ENCODE measurements around the gene FKBP1C.
"Not testable (repeated sequence)": the region's sequence is repeated elsewhere in the genome, so short reads cannot be mapped to it uniquely, and the experiment has no call there.

The FKBP1C gene

DNA sequence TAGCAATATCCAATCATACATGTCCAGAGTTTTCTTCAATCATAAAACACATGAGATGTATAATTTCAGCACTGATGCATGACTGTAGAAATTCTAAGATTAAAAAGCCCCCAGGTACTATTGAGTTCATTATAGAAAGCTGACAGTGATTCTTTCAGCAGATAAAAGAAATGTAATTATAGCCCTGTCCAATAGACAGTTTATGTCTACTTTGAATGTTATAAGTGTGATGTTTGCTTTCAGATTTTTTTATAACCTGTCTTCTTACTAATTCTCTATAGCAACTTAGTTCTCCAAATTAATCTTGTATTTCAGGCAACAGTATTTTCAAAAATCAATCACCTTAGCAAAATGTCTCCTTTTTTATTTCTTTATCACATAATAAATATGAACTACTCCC lies 13.5 kb upstream of the FKBP1C start:
- TF ChIP-seq, protein P1, sequence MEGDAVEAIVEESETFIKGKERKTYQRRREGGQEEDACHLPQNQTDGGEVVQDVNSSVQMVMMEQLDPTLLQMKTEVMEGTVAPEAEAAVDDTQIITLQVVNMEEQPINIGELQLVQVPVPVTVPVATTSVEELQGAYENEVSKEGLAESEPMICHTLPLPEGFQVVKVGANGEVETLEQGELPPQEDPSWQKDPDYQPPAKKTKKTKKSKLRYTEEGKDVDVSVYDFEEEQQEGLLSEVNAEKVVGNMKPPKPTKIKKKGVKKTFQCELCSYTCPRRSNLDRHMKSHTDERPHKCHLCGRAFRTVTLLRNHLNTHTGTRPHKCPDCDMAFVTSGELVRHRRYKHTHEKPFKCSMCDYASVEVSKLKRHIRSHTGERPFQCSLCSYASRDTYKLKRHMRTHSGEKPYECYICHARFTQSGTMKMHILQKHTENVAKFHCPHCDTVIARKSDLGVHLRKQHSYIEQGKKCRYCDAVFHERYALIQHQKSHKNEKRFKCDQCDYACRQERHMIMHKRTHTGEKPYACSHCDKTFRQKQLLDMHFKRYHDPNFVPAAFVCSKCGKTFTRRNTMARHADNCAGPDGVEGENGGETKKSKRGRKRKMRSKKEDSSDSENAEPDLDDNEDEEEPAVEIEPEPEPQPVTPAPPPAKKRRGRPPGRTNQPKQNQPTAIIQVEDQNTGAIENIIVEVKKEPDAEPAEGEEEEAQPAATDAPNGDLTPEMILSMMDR (conservative IDR thresholded peaks at IDR 0.05), result no peak
- H3K27ac ChIP-seq, result no peak overlapping the region

DNA sequence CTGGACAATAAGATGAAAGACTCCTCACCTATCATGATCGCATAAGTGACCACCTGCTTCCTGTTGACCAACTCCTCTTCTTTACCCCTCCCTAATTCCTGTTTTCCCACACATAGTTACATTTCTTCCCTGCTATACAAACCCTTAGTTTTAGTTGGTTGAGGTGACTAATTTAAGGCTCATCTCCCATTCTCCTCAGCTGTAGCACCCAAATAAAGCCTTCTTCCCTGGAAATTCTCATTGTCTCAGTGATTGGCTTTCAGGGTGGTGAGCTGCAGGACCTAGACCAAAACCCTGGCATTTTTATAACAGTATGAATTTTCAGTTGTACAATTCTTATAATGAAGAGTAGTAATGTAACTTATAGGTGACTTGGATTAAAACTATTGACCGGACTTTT lies 2.1 kb downstream of the FKBP1C start:
- TF ChIP-seq, protein P1 (conservative IDR thresholded peaks at IDR 0.05), result no peak
- H3K27ac ChIP-seq, result no peak overlapping the region

DNA sequence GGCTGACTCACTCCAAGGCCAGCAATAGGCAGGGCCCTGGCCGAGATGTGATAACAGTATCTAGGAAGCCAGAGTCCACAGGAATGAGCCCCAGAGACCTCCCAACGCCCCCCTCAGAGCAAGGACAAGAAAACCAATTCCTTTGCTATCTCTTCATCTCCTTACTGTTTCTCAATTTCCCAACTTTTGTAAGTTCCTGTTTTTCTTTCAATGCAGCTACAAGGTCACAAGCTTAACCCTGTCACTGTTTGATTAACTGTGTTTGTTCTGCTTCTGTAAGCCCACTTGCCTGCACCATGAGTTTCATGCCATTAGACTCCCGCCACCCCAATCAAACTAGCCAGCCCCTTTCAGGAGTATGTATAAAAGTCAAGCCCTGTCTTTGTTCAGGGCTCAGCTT lies 3.5 kb downstream of the FKBP1C start:
- H3K27ac ChIP-seq, result no peak overlapping the region
- TF ChIP-seq, protein P1 (conservative IDR thresholded peaks at IDR 0.05), result no peak

DNA sequence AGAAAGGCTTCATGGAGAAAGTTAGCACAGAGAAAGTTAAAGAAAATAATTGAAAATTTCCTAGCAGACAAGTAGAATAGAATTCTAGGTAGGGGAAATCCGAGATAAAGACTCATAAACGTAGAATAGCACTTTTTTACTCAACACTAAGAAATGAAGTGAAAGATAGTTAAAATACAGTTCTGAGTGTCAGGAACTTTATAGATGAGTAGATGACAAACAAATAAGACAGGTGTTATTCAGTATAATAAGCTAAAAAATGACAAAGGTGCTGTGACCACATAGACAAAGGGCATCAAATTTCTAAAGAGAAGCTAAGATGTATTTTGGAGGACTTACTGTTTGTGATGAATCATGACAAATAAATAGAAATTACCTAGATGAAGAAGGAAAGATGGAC lies 12.9 kb downstream of the FKBP1C start:
- H3K27ac ChIP-seq, result no peak overlapping the region
- TF ChIP-seq, protein P1 (conservative IDR thresholded peaks at IDR 0.05), result no peak

DNA sequence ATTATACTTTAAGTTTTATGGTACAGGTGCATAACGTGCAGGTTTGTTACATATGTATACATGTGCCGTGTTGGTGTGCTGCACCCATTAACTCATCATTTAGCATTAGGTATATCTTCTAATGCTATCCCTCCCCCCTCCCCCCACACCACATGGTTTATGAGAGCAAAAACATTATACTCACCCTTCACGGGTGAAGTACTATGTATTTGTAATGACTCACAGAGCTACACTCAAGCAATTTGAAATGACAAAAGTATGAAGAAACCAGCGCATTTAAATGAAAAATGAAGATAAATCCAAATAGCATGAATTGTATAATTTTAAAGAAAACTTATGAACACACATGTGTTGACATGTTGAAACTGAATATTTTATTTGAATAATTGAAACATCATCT lies 14.7 kb downstream of the FKBP1C start:
- H3K27ac ChIP-seq, result not testable (repeated sequence)

DNA sequence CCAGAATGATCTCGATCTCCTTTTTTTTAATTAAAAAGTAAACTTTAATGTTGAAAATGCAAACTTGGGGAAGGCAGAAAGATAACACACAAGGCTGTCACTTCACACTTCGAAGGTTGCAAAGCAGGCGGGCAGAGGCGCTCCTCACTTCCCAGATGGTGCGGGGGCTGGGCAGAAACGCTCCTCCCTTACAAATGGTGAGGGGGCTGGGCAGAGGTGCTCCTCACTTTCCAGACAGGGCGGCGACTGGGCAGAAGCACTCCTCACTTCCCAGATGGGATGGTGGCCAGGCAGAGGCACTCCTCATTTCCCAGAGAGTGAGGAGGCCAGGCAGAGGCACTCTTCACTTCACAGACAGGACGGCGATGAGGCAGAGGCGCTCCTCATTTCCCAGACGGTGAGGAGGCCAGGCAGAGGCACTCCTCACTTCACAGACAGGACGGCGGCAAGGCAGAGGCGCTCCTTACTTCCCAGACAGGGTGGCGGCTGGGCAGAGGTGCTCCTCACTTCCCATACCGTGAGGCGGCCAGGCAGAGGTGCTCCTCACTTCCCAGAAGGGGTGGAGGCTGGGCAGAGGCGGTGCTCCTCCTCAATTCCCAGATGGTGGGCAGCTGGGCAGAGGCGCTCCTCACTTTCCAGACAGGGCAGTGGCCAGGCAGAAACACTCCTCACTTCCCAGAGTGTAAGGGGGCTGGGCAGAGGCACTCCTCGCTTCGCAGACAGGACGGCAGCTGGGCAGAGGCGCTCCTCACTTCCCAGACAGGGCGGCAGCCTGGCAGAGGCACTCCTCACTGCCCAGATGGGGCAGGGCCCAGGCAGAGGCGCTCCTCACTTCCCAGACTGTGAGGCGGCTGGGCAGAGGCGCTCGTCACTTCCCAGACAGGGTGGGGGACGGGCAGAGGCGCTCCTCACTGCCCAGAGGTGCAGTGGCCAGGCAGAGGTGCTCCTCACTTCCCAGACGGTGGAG lies 16.9 kb downstream of the FKBP1C start:
- not testable (repeated sequence) for H3K27ac ChIP-seq

DNA sequence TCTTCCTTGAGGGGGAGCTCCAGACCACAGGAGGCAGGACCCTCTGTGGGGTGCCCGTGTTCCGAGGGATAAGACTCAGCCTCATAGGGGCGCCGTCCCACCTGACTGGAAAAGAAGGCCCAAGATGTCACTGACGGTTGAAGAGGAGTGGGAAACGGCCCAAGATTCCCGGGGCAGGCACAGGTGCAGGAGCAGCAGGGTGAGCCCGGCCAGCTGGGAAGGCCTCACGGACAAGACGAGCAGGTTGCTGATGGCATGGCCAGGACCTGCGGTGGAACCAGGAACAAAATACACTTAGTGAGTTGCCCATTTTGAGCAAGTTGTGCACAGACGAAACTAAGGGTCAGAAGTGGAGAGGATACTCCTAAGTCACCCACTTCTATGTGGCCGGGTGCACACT lies 18.8 kb downstream of the FKBP1C start:
- H3K27ac ChIP-seq, result not testable (repeated sequence)

DNA sequence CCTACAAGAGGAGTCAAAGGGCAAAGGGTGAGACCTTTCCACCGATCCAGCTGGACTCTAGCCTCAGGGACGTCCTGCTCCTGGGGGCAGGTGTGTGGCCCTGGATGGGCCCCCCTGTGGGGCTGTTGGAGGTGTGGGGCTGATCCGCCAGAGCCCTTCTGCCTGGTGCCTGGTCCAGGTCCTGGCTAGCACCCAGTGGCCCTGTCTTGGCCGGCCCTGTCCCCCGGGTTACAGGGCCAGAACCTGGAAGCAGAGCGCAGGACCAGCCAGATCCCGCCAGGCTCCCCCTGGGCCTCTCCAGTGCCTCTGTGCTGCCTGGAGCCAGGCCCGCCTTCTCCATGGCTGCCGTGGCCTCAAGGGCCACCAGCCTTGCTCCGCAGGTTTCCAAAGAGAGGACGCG lies 19.2 kb downstream of the FKBP1C start:
- not testable (repeated sequence) for H3K27ac ChIP-seq

DNA sequence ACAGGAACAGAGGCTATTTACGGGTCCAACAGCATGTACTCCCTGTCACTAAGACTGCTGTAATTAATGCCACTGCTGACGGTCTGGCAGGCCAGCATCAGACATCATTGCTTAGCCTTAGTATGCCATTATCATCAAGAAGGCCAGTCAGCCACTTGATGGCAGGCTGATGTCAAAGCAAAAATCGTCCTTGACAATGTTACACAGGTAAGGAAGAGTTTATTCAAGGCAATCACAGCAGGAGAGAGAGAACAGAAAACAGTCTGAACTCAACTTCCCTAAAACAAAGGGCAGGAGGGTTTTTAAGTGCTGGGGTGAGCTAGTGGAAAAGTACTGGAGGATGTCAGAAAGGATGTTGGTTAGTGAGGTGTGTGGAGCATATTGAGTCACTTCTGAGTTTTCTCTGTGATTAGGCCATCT lies 25.1 kb downstream of the FKBP1C start:
- no peak overlapping the region for H3K27ac ChIP-seq
- TF ChIP-seq, protein P1 (conservative IDR thresholded peaks at IDR 0.05), result no peak

DNA sequence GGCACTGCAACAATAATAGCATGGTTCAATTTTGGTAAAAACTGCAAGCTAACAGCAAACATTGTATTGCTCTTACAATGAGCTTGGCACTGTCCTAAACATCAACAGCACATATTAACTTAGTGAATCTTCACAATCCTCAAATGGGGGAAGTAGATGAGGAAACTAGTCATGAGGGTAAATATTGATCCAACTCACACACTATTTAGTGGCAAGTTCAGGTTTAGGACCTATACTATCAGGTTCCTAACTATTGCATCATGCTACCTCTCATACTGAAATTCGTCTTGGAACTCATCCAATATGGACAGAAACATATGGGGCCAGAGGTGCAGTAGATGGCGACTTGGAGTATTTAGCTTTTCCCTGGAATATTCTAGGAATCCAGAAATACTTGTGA lies 34.2 kb downstream of the FKBP1C start:
- TF ChIP-seq, protein P1 (conservative IDR thresholded peaks at IDR 0.05), result no peak
- no peak overlapping the region for H3K27ac ChIP-seq

All from VCaP (cell line).